Measurements from ENCODE around the gene CCDC7.
"Not testable (repeated sequence)": the region's sequence is repeated elsewhere in the genome, so short reads cannot be mapped to it uniquely, and the experiment has no call there.

Gene CCDC7

DNA sequence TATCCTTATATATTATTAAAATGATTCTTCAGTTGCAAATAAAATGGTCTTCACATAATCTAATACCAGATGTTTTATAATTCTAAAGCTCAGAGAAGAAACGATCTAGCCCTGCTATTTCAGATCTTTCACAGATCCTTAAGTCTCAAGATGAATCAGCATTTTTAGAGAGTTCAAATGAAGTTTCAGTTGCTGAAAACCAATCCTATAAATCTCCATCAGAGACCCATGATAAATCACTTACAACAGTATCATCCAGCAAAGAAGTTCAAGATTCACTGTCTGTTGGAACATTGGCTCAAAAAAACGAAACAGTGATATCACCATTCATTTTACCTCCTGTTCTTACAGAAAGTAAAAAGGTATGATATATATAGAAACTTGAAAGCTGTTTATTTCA is 137.0 kb downstream of the CCDC7 start:
- no peak for DNase-seq

DNA sequence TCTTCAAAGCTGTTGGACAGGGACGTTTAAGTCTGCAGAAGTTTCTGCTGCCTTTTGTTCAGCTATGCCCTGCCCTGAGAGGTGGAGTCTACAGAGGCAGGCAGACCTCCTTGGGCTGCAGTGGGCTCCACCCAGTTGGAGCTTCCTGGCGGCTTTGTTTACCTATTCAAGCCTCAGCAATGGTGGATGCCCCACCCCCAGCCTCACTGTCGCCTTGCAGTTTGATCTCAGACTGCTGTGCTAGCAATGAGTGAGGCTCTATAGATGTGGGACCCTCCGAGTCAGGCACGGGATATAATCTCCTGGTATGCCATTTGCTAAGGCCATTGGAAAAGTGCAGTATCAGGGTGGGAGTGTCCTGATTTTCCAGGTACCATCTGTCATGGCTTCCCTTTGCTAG is 152.1 kb downstream of the CCDC7 start:
- DNase-seq = not testable (repeated sequence)

DNA sequence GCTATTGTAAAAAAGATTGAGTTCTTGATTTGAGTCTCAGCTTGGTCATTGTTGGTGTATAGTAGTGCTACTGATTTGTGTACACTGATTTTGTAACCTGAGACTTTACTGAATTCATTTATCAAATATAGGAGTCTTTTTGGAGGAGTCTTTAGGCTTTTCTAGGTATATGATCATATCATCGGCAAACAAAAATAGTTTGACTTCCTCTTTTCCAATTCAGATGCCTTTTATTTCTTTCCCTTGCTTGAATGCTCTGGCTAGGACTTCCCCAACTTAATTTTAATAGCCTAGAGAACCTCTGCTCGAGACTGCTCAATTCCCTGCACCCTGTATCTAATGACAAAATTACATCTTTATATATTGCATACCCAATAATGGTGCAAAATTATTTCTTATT is 154.4 kb downstream of the CCDC7 start:
- no peak for DNase-seq

DNA sequence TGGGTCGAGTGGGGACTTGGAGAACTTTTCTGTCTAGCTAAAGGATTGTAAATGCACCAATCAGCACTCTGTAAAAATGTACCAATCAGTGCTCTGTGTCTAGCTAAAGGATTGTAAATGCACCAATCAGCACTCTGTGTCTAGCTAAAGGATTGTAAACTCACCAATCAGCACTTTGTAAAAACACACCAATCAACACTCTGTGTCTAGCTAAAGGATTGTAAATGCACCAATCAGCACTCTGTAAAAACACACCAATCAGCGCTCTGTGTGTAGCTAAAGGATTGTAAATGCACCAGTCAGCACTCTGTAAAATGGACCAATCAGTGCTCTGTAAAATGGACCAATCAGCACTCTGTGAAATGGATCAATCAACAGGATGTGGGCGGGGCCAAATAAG is 155.6 kb downstream of the CCDC7 start:
- not testable (repeated sequence) for DNase-seq

GRCh38 chr10:32605787-32606186 is 159.8 kb downstream of the CCDC7 start:
- DNase-seq = no peak

DNA sequence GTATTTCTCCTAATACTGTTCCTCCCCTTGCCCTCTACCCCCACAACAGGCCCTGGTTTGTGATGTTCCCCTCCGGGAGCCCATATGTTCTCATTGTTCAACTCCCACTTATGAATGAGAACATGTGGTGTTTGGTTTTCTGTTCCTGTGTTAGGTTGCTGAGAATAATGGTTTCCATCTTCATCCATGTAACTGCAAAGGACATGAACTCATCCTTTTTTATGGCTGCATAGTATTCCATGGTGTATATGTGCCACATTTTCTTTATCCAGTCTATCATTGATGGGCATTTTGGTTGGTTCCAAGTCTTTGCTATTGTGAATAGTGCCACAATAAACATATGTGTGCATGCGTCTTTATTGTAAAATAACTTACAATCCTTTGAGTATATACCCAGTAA is 164.6 kb downstream of the CCDC7 start:
- not testable (repeated sequence) for DNase-seq

GRCh38 chr10:32616438-32616837 is 170.5 kb downstream of the CCDC7 start:
- DNase-seq = no peak

DNA sequence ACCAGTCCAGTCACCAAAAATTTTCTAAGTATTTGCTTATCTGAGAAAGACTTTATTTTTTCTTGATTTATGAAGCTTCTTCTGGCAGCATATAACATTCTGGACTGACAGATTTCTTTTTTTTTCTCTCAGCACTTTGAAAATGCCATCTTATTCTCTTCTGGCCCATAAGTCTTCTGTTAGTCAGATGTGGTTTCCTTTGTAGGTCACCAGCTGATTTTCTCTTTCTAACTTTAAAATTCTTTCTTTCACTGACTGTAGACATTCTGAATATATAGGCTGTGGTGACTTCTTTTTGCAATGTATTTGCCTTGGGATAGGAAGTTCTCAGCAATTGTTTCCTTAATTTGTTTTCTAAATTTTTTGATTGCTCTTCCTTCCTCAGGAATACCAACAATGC is 172.5 kb downstream of the CCDC7 start:
- no peak for DNase-seq

DNA sequence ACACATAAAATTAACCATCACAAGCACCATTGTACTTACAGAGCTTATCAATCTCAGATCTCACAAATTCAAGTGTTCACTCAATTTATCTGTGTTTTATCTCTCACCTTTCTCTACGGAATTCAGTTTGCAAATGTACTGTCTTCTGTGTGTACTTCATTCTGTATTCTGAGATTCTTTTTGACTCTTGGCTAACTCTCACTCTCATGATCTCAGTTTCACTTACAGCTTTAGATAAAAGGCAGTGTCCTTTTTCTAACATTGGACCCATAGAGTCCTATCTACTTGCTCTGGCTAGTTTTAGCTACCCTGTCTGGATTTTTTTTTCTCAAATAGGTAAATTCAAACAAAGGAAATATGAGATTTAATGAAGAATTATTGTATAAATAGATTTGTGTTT is 176.0 kb downstream of the CCDC7 start:
- no peak for DNase-seq

GRCh38 chr10:32622409-32622808 is 176.5 kb downstream of the CCDC7 start:
- DNase-seq = no peak

GRCh38 chr10:32627183-32627582 is 181.2 kb downstream of the CCDC7 start:
- DNase-seq = no peak

- no peak for DNase-seq
Observed at GRCh38 chr10:32629910-32630309, 184.0 kb downstream of the CCDC7 start.

GRCh38 chr10:32646535-32646934 is 200.6 kb downstream of the CCDC7 start:
- no peak for DNase-seq

DNA sequence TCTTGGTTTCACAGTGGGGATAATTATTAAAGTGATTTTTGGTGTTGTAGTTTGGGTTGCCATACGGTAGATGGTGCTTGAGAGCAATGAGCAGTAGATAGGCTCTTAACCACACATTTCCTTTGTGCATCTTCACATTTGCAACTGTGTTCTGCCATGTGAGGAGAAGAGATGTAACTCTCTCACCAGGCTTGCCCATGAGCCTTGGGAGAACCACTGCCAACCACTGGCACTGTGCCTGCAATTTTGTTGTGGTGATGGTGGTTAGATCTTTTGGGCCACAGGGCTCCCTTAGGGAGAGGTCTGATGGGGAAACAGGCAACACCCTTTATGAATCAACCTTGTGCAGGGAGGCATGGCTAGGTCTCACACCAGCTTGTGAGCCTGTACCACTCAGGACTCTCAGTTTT is 204.3 kb downstream of the CCDC7 start:
- DNase-seq = no peak

- DNase-seq = not testable (repeated sequence)
Observed at GRCh38 chr10:32657430-32657829, 211.5 kb downstream of the CCDC7 start.

DNA sequence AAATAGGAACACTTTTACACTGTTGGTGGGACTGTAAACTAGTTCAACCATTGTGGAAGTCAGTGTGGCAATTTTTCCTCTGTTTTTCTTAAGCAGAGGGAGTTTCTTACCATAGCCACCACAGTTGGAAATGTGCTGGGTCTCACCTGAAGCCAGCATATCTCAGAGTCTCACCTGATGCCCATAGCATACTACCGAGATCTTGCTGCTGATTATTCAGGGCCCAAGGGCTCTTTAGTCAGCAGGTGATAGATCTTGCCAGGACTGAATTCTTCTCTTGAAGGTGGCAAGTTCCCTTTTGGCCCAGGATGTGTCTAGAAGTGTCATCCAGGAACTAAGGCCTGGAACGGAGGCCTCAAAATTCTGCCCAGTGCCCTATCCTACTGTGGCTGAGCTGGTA is 215.4 kb downstream of the CCDC7 start:
- DNase-seq = no peak

- no peak for DNase-seq
Observed at GRCh38 chr10:32680803-32681557, 235.0 kb downstream of the CCDC7 start.

- DNase-seq = no peak
Observed at GRCh38 chr10:32684291-32684690, 238.4 kb downstream of the CCDC7 start.

GRCh38 chr10:32687116-32687515 is 241.2 kb downstream of the CCDC7 start:
- no peak for DNase-seq

DNA sequence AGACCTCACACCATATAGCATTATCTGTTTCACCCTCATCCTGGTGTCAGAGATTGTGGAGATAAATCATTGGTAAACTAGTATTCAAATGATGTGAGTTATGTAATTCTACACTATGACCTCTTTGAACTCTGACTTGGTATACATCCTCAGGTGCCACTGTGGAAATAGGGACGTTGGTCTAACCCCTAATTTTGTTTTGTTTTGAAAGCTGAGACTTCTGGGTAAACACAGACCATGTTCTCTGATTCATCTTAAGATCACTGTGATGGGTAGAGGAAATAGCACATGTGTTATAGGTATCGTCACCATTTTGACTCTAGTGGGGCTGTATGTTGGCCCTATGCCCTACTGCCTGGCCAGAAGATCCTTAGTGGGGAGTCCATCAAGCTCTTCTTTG is 241.6 kb downstream of the CCDC7 start:
- DNase-seq = no peak

DNA sequence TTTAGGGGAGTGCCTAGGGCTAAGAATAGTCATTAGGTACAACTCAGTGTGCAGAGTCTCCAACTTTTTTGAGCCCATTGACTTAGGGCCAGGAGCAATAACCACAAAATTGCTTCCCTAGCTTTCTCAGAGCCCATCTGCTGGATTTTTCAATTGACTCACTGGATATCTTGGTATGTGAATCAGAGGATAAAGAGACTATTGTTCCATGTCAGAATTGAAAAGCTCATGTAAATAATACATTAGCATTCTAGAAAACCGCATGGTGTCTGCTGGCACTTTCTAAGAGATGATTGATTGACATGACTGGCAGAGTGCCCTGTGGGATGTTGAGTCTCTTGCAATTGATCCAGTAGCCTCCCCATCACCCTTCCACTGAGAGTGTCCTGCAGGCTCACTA is 246.2 kb downstream of the CCDC7 start:
- DNase-seq = no peak

DNA sequence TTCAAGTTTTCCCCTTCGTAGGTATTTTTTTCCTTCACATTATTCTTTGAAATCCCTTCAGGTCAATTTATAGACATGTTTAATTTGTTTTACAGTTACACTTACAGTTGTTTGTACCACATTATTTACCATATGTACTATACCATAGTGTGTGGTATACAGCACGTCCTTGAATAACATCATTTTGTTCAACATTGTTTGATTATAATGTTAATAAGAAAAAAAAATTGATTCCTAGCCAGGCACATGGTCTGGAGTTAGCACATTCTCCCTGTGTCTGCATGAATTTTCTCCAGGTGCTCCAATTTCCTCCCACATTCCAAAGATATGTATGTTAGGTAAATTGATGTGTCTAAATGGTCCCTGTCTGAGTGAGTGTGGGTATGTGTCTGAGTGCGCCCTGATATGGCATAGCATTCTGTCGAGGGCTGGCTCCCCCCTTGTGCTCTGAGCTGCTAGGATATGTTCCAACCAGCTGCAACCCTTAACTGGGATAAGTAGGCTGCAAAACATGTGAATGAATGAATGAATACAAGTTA is 247.6 kb downstream of the CCDC7 start:
- no peak for DNase-seq

DNA sequence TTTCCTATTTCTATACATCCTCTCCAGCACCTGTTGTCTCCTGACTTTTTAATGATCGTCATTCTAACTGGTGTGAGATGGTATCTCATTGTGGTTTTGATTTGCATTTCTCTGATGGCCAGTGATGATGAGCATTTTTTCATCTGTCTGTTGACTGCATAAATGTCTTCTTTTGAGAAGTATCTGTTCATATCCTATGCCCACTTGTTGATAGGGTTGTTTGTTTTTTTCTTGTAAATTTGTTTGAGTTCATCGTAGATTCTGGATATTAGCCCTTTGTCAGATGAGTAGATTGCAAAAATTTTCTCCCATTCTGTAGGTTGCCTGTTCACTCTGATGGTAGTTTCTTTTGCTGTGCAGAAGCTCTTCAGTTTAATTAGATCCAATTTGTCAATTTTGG is 253.7 kb downstream of the CCDC7 start:
- DNase-seq = not testable (repeated sequence)

GRCh38 chr10:32713560-32713959 is 267.6 kb downstream of the CCDC7 start:
- no peak for DNase-seq

DNA sequence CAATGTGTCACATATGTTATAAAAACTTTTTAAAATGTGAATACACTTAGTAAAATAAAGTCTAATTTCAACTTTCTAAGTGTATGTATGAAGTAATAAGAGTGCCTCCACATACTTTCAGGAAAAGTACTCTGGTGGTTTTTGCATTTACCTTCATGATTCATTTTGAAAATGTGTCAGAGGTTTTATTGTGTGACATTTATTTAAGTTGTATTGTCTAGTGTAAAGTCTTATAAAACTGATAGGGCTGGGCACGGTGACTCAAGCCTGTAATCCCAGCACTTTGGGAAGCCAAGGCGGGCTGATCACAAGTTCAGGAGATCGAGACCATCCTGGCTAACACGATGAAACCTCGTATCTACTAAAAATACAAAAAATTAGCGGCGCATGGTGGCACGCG is 285.6 kb downstream of the CCDC7 start:
- no peak for DNase-seq
